Transverse colon (tissue), 4 donors: ENCODE results near the gene UNC93B1. TPM values are rescaled to one million over a fixed set of nuclear protein-coding genes. Genes with fewer than 3 reads are reported as not detected.
"Not testable (repeated sequence)": the region's sequence is repeated elsewhere in the genome, so short reads cannot be mapped to it uniquely, and the experiment has no call there.

Source experiments
- DNase-seq: peaks from one replicate; pipeline ENCODE4 v3.0.0-alpha.2; 2019
- H3K27ac ChIP-seq, 4 donors: fragments of 200-600 bp; sonication (generic); 2 replicates each; pipeline ENCODE4 v1.5.1; 2016 to 2018; ENCODE audit warnings: inconsistent platforms in 4 of 4
- H3K27me3 ChIP-seq: fragments of 200-600 bp; sonication (generic); 2 replicates; pipeline ENCODE4 v1.5.1; 2017; ENCODE audit warnings: inconsistent platforms
- H3K36me3 ChIP-seq, 4 donors: fragments of 200-600 bp; sonication (generic); 2 replicates each; pipeline ENCODE4 v1.5.1; 2017 to 2019; ENCODE audit warnings: inconsistent platforms in 4 of 4
- H3K4me1 ChIP-seq, 4 donors: fragments of 200-600 bp; sonication (generic); 2 replicates each; pipeline ENCODE4 v1.5.1; 2017 to 2020; ENCODE audit warnings: inconsistent platforms in 4 of 4
- H3K4me3 ChIP-seq, 4 donors: fragments of 200-600 bp; sonication (generic); 1 replicate in 1 of 4; 2 replicates in 3 of 4; pipeline versions ENCODE4 v1.5.1 to v1.6.1; 2017 to 2019; ENCODE audit warnings: inconsistent platforms in 4 of 4
- H3K9me3 ChIP-seq, 2 donors: fragments of 200-600 bp; sonication (generic); 2 replicates each; pipeline ENCODE4 v1.5.1; 2017 to 2019; ENCODE audit warnings: inconsistent platforms in 2 of 2
- CTCF ChIP-seq, 5 experiments: fragments of 200-600 bp in 3 of 5; fragments of 450-650 bp in 2 of 5; sonication (generic) in 3 of 5; IDR thresholded peaks; 1 replicate in 2 of 5; 2 replicates in 3 of 5; pipeline ENCODE4 v1.5.1; 2016 to 2017; ENCODE audit warnings: antibody characterized with exemption in 5 of 5, inconsistent platforms in 3 of 5, mild to moderate bottlenecking in 2 of 5, moderate library complexity in 1 of 5
- EP300 ChIP-seq: sonication (generic); formaldehyde crosslinking; IDR thresholded peaks from one replicate; pipeline ENCODE4 v1.6.1; 2017; ENCODE audit warnings: antibody characterized with exemption, low read depth
- POLR2A ChIP-seq: fragments of 450-650 bp; IDR thresholded peaks from one replicate; pipeline ENCODE4 v1.6.1; 2016; ENCODE audit warnings: antibody characterized with exemption, mild to moderate bottlenecking, moderate library complexity
- POLR2AphosphoS5 ChIP-seq, 3 donors: sonication (generic); formaldehyde crosslinking; IDR thresholded peaks; one replicate each; pipeline ENCODE4 v1.6.1; 2016; ENCODE audit warnings: antibody characterized with exemption in 3 of 3
- WGBS, 2 donors: methylation state at CpG; one replicate each; pipeline ENCODE4 v1.1.5; 2018; ENCODE audit warnings: low coverage in 1 of 2; 5-methylcytosine and 5-hydroxymethylcytosine counted together
- in situ Hi-C, 4 donors: fragments of 200-750 bp; cut with MboI; loops; one replicate each; pipeline versions ENCODE4 v1.15.0 to v1.15.1; 2017; ENCODE audit warnings: low sequenced_read_pairs in 3 of 4, low pct_ligation_motif_present in 1 of 4, low pct_unique_long_range_greater_than_20kb in 1 of 4
- intact Hi-C: fragments of 100-400 bp; cut with DNase I; formaldehyde crosslinking; loops from one replicate; pipeline ENCODE4 v1.15.1; 2023; ENCODE audit warnings: low total_unique reads
- total RNA-seq, 4 donors: library from RNA; depleted of rRNA; stranded (reverse); fragments of >200 nt; gene quantifications; one replicate each; pipeline ENCODE4 v1.1.0, GENCODE V29; 2016

The UNC93B1 gene
- total RNA-seq, 4 donors from 2014 or later, result 32.2 to 67.7 (median 54.7) TPM

GRCh38 chr11:67998150-67999045, 5.5 kb downstream of the UNC93B1 start:
- no peaks in the 10 kb centered on the region for H3K9me3 ChIP-seq
- H3K27ac ChIP-seq, result peak overlapping the region in 3 of 4 donors; percentile 10 to 56 (median 36)
- H3K4me1 ChIP-seq, result peaks cover 0 to 28% (median 7%) of the 10 kb centered on the region in 4 donors
- WGBS, 2 donors, result 92 to 100% methylated on average over 2 to 9 of the region's 9 CpGs
- peak; percentile 56 for DNase-seq
- no peaks in the 10 kb centered on the region for H3K27me3 ChIP-seq
- H3K36me3 ChIP-seq, result no peaks in the 10 kb centered on the region
- no peak overlapping the region for H3K4me3 ChIP-seq
- TF ChIP-seq POLR2AphosphoS5 (IDR thresholded peaks at IDR 0.05), result no peak
- no peak for TF ChIP-seq EP300
- TF ChIP-seq CTCF (IDR thresholded peaks at IDR 0.05), result no peak
- TF ChIP-seq POLR2A, result no peak
- in situ Hi-C loops, result no loop called here
- intact Hi-C loops, result no loop called here

- no peak for TF ChIP-seq POLR2A
- Histone ChIP-seq H3K27me3 (no peaks in the 10 kb centered on the region), H3K9me3 (no peaks in the 10 kb centered on the region), H3K4me1 (peaks cover 0 to 21% (median 4%) of the 10 kb centered on the region in 4 donors), H3K27ac (peak overlapping the region; percentile 36 to 71 (median 62)), H3K4me3 (no peak overlapping the region), H3K36me3 (no peaks in the 10 kb centered on the region)
- intact Hi-C loops, result no loop called here
- WGBS, 2 donors, result 78 to 92% methylated on average over 7 to 29 of the region's 29 CpGs
- no peak for DNase-seq
- in situ Hi-C loops, result no loop called here
Observed at GRCh38 chr11:67997475-67997921, 6.4 kb downstream of the UNC93B1 start.

DNA sequence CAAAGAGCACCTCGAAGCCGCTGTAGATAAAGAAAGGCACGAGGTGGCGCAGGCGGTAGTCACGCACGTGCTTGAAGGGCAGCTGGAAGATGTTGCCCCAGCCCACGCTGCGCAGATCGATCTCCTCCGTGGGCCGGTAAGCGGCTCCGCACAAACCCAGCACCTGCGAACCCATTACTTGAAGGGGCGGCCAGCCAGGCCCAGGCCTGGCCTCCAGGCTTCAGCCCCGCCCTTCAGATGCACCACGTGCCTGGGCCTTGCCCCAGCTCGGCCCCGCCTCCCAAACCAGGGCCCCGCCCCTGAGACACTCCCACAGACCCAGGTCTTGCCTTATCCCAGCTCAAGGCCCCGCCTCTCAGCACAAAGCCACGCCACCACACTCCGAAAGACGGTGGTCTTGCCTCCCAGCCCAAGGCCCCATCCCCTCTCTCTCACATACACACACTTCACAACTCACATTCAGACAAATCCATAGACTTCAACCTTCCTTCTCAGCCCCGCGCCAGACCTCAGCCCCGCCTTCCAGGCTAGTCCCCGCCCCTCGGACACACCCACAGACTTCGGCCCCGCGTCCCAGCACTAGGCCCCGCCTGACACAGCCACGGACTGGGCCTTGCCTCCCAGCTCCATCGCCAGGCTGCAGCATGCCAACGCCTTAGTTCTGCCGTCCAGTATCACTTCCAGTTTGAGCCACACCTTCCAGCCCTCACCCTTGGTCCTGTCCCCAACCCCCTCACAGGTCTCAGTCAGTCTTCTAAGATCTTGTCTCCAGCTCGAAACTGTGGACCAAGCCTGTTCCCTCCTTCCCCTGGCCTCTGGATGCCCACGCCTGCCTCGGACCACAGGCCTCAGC, 7.0 kb downstream of the UNC93B1 start:
- DNase-seq, result peak; percentile 88
- TF ChIP-seq POLR2AphosphoS5 (IDR thresholded peaks at IDR 0.05) (peak in 1 of 3 donors; percentile 15), CTCF (IDR thresholded peaks at IDR 0.05) (no peak)
- Histone ChIP-seq H3K4me3 (peak overlapping the region in 1 of 4 donors; percentile 18), H3K27me3 (no peaks in the 10 kb centered on the region), H3K4me1 (peaks cover 0 to 15% (median 4%) of the 10 kb centered on the region in 4 donors), H3K36me3 (no peaks in the 10 kb centered on the region), H3K9me3 (no peaks in the 10 kb centered on the region), H3K27ac (peak overlapping the region; percentile 36 to 71 (median 62))
- in situ Hi-C loops (no loop called here), intact Hi-C loops (no loop called here)
- WGBS, 2 donors, result 73 to 82% methylated on average over 14 to 41 of the region's 41 CpGs

DNA sequence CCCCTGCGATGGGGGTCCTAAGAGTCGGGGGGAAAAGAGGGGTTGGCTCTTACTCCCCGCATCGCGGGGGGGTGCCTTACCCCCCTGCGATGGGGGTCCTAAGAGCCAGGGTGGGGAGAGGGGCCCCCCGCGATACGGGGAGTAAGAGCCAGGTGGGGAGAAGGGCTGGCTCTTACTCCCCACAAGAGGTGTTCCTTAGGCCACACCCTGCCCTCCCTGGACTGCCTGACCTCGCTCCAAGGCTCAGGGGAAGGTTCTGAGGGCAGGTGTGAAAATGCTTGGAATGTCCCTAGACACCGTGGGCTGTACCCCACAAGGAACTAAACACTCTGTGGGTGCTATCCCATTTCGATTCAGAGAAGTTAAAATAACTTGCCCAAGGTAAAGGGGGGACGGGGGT, 7.8 kb downstream of the UNC93B1 start:
- H3K27me3 ChIP-seq, result peaks cover 8% of the 10 kb centered on the region
- peaks cover 0 to 23% (median 11%) of the 10 kb centered on the region in 4 donors for H3K4me1 ChIP-seq
- no peaks in the 10 kb centered on the region for H3K36me3 ChIP-seq
- H3K27ac ChIP-seq, result peak overlapping the region in 1 of 4 donors; percentile 67
- no peaks in the 10 kb centered on the region for H3K9me3 ChIP-seq
- WGBS, 2 donors, result 81 to 84% methylated on average over 2 to 12 of the region's 13 CpGs
- DNase-seq, result no peak
- no peak for TF ChIP-seq POLR2A
- TF ChIP-seq EP300, result no peak
- no peak for TF ChIP-seq CTCF (IDR thresholded peaks at IDR 0.05)
- TF ChIP-seq POLR2AphosphoS5 (IDR thresholded peaks at IDR 0.05), result no peak
- intact Hi-C loops, result no loop called here
- H3K4me3 ChIP-seq, result no peak overlapping the region
- in situ Hi-C loops, result no loop called here

- H3K9me3 ChIP-seq, H3K4me3 ChIP-seq, H3K27ac ChIP-seq, DNase-seq, H3K36me3 ChIP-seq, in situ Hi-C loops, intact Hi-C loops: not testable (repeated sequence)
- 81% methylated on average over 8 of the region's 14 CpGs; no CpG with 5 or more reads in 1 of the 2 donors for WGBS, 2 donors
- peaks cover 0 to 25% (median 12%) of the 10 kb centered on the region in 4 donors for H3K4me1 ChIP-seq
- peaks cover 11% of the 10 kb centered on the region for H3K27me3 ChIP-seq
Observed at GRCh38 chr11:67995579-67995978, 8.3 kb downstream of the UNC93B1 start.

GRCh38 chr11:67995129-67995528, 8.8 kb downstream of the UNC93B1 start:
- WGBS, 2 donors, result 97% methylated on average over 3 of the region's 3 CpGs; no CpG with 5 or more reads in 1 of the 2 donors
- H3K4me3 ChIP-seq, H3K27ac ChIP-seq, H3K36me3 ChIP-seq, intact Hi-C loops, DNase-seq, H3K9me3 ChIP-seq, in situ Hi-C loops: not testable (repeated sequence)
- H3K27me3 ChIP-seq, result peaks cover 11% of the 10 kb centered on the region
- H3K4me1 ChIP-seq, result peaks cover 0 to 25% (median 12%) of the 10 kb centered on the region in 4 donors

DNA sequence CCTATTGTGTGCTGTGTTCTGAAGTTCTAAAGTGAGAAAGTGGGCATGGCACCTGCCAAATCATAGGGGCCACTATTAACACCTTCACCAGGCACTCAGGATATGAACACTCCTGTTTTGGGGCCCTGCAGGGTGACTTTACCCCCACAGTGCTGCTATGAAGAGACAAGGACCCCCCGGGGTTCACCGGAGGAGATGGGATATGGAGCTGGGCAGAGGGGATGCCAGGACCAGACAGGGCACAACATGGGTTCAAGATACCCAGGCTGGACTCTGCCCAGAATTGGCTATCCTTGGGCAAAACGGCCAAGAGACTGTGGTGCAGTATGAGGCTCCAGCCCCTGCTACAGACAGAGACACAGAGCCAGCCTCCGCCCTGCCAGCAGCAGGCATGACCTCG, 9.5 kb downstream of the UNC93B1 start:
- Histone ChIP-seq H3K4me1 (peaks cover 0 to 25% (median 12%) of the 10 kb centered on the region in 4 donors), H3K27me3 (peaks cover 11% of the 10 kb centered on the region)
- H3K9me3 ChIP-seq, H3K36me3 ChIP-seq, in situ Hi-C loops, intact Hi-C loops, H3K4me3 ChIP-seq, H3K27ac ChIP-seq, DNase-seq: not testable (repeated sequence)
- 91% methylated on average over 5 of the region's 5 CpGs; no CpG with 5 or more reads in 1 of the 2 donors for WGBS, 2 donors
